Epithelial cell of alveolus of lung (primary cell): Measurements from ENCODE around the gene BICD2. TPM values are rescaled to one million over a fixed set of nuclear protein-coding genes. Genes with fewer than 3 reads are reported as not detected.

Experiments
- total RNA-seq: library from RNA; depleted of rRNA; stranded (reverse); fragments of >200 nt; gene quantifications from 2 replicates; pipeline ENCODE4 v1.2.1, GENCODE V29; 2015

BICD2 gene
- 28.8 and 36.9 TPM in 2 replicates for total RNA-seq

DNA sequence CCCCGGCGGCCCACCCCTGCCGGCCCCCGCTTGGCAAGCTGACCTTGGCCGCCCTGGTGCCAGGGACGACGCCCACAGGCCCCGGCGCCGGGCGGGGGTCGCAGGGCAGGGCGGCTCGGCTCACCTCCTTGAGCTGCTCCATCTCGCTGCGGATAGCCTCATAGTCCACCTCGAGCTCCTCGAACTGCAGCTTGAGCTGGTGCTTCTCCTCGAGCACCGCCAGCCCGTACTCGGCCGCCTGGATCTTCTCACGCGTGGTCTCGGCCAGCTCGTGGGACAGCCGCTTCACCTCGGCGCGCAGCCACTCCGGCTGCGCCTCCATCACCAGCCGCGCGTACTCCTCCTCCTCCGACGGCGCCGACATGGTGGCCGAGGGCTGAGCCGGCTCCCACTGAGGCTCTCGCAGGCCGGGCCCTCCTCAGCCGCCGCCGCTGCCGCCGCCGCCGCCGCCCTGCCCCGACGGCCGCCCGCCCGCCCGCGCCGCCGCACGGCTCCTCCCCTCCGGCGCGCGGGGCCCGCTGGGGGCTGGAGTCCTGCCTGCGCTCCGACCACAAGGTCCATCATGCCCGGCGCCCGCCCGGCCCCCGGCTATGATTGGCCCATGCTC, at the start of gene BICD2:
Gene BICD2 (minus strand): TSS at position 453 of the 607 bp plus-strand sequence. CDS start 89 bp downstream, at position 364.

GRCh38 chr9:92669890-92670708, 94.5 kb downstream of the BICD2 start, which contains the start of gene IPPK:
Gene IPPK, minus strand, starts transcription at chr9:92670131. Its CDS starts 143 bp downstream, at chr9:92669988.

Other genes starting within 250 kb of the BICD2 start
- 0.39 and 2.2 TPM in 2 replicates for gene ECM2, start 228.8 kb downstream of the BICD2 start, total RNA-seq
- 7.8 and 9.2 TPM in 2 replicates for gene IPPK, start 94.7 kb downstream of the BICD2 start, total RNA-seq
- gene ZNF484, start 113.2 kb upstream of the BICD2 start, total RNA-seq = 5.2 and 10.3 TPM in 2 replicates
- gene FGD3, start 182.7 kb upstream of the BICD2 start, total RNA-seq = 0.26 TPM in 1 of 2 replicates, not detected in the other